Measurements from ENCODE around the gene TNFRSF19. TPM values are rescaled to one million over a fixed set of nuclear protein-coding genes. Genes with fewer than 3 reads are reported as not detected.
A peak's percentile ranks its signal among the peaks of the same experiment; 100 is the strongest.
"Not testable (repeated sequence)": the region's sequence is repeated elsewhere in the genome, so short reads cannot be mapped to it uniquely, and the experiment has no call there.

The TNFRSF19 gene
- total RNA-seq, 2 experiments from 2014 or later = 0.08 to 0.10 TPM

- POLR2A ChIA-PET = no interaction called here
- DNase-seq = peak; percentile 77
- Mint-ChIP-seq H3K9me3 (no peaks in the 10 kb centered on the region), H3K36me3 (ENCODE audit: low read depth) (no peaks in the 10 kb centered on the region), H3K27ac (peak overlapping the region; percentile 78), H3K27me3 (peaks cover 41% of the 10 kb centered on the region), H3K4me3 (peak overlapping the region; percentile 71), H3K4me1 (peaks cover 20% of the 10 kb centered on the region)
- CTCF ChIA-PET = interaction anchor here (1.0 to 1.1 kb wide), 2 partner anchors 10 to 14 kb away, joined by 3 to 4 read pairs; no protein-coding TSS in a partner anchor
Measured at GRCh38 chr13:23578411-23579071, 8.3 kb downstream of the TNFRSF19 start.

- ChIA-PET POLR2A (no interaction called here), CTCF (interaction anchor here (1.0 kb wide), 1 partner anchor 15 kb away, joined by 4 read pairs; no protein-coding TSS in a partner anchor)
- no peaks in the 10 kb centered on the region for H3K9me3 Mint-ChIP-seq
- peaks cover 45% of the 10 kb centered on the region for H3K27me3 Mint-ChIP-seq
- H3K27ac Mint-ChIP-seq = peak overlapping the region; percentile 78
- no peaks in the 10 kb centered on the region for H3K36me3 Mint-ChIP-seq (ENCODE audit: low read depth)
- peak; percentile 92 for DNase-seq
- peaks cover 20% of the 10 kb centered on the region for H3K4me1 Mint-ChIP-seq
- peak overlapping the region; percentile 71 for H3K4me3 Mint-ChIP-seq
Measured at GRCh38 chr13:23579072-23579895, 9.1 kb downstream of the TNFRSF19 start.

- Mint-ChIP-seq H3K27ac (no peak overlapping the region), H3K4me1 (peaks cover 20% of the 10 kb centered on the region), H3K36me3 (ENCODE audit: low read depth) (no peaks in the 10 kb centered on the region), H3K27me3 (peaks cover 45% of the 10 kb centered on the region), H3K4me3 (peak overlapping the region; percentile 66), H3K9me3 (no peaks in the 10 kb centered on the region)
- DNase-seq = no peak
- ChIA-PET POLR2A (no interaction called here), CTCF (no interaction called here)
Measured at GRCh38 chr13:23579896-23580683, 9.9 kb downstream of the TNFRSF19 start.

- no peaks in the 10 kb centered on the region for H3K9me3 Mint-ChIP-seq
- CTCF ChIA-PET = no interaction called here
- DNase-seq = no peak
- peaks cover 20% of the 10 kb centered on the region for H3K4me1 Mint-ChIP-seq
- H3K4me3 Mint-ChIP-seq = peak overlapping the region; percentile 66
- H3K27me3 Mint-ChIP-seq = peaks cover 46% of the 10 kb centered on the region
- H3K27ac Mint-ChIP-seq = no peak overlapping the region
- no peaks in the 10 kb centered on the region for H3K36me3 Mint-ChIP-seq (ENCODE audit: low read depth)
- POLR2A ChIA-PET = no interaction called here
Measured at GRCh38 chr13:23580684-23581060, 10.5 kb downstream of the TNFRSF19 start.

- H3K36me3 Mint-ChIP-seq (ENCODE audit: low read depth) = no peaks in the 10 kb centered on the region
- H3K27ac Mint-ChIP-seq = no peak overlapping the region
- DNase-seq = no peak
- POLR2A ChIA-PET = no interaction called here
- no peaks in the 10 kb centered on the region for H3K9me3 Mint-ChIP-seq
- CTCF ChIA-PET = no interaction called here
- peaks cover 53% of the 10 kb centered on the region for H3K27me3 Mint-ChIP-seq
- no peak overlapping the region for H3K4me3 Mint-ChIP-seq
- H3K4me1 Mint-ChIP-seq = peaks cover 9% of the 10 kb centered on the region
Measured at GRCh38 chr13:23583491-23583890, 13.3 kb downstream of the TNFRSF19 start.

GRCh38 chr13:23584275-23584674 lies 14.1 kb downstream of the TNFRSF19 start:
- peaks cover 58% of the 10 kb centered on the region for H3K27me3 Mint-ChIP-seq
- H3K4me1 Mint-ChIP-seq = peaks cover 8% of the 10 kb centered on the region
- CTCF ChIA-PET = no interaction called here
- no peak overlapping the region for H3K4me3 Mint-ChIP-seq
- POLR2A ChIA-PET = no interaction called here
- H3K36me3 Mint-ChIP-seq (ENCODE audit: low read depth) = no peaks in the 10 kb centered on the region
- H3K27ac Mint-ChIP-seq = no peak overlapping the region
- no peak for DNase-seq
- H3K9me3 Mint-ChIP-seq = no peaks in the 10 kb centered on the region

- Mint-ChIP-seq H3K27ac (no peak overlapping the region), H3K36me3 (ENCODE audit: low read depth) (no peaks in the 10 kb centered on the region), H3K9me3 (no peaks in the 10 kb centered on the region), H3K4me1 (no peaks in the 10 kb centered on the region), H3K27me3 (peaks cover 49% of the 10 kb centered on the region), H3K4me3 (no peak overlapping the region)
- CTCF ChIA-PET = interaction anchor here (0.8 kb wide), 1 partner anchor 201 kb away, joined by 4 read pairs; no protein-coding TSS in a partner anchor
- DNase-seq = no peak
- POLR2A ChIA-PET = no interaction called here
Measured at GRCh38 chr13:23586336-23586735, 16.1 kb downstream of the TNFRSF19 start.

- no peak overlapping the region for H3K27ac Mint-ChIP-seq
- H3K27me3 Mint-ChIP-seq = peaks cover 34% of the 10 kb centered on the region
- no peak for DNase-seq
- ChIA-PET CTCF (no interaction called here), POLR2A (no interaction called here)
- H3K36me3 Mint-ChIP-seq (ENCODE audit: low read depth) = no peaks in the 10 kb centered on the region
- H3K9me3 Mint-ChIP-seq = no peaks in the 10 kb centered on the region
- H3K4me3 Mint-ChIP-seq = no peak overlapping the region
- peaks cover 3% of the 10 kb centered on the region for H3K4me1 Mint-ChIP-seq
Measured at GRCh38 chr13:23588666-23589065, 18.5 kb downstream of the TNFRSF19 start.

- POLR2A ChIA-PET = no interaction called here
Measured at GRCh38 chr13:23592596-23592995, 22.4 kb downstream of the TNFRSF19 start.

GRCh38 chr13:23593148-23593547 lies 22.9 kb downstream of the TNFRSF19 start:
- H3K36me3 Mint-ChIP-seq (ENCODE audit: low read depth) = no peaks in the 10 kb centered on the region
- POLR2A ChIA-PET = no interaction called here
- no peak overlapping the region for H3K27ac Mint-ChIP-seq
- DNase-seq = no peak
- H3K9me3 Mint-ChIP-seq = no peaks in the 10 kb centered on the region
- H3K4me3 Mint-ChIP-seq = no peak overlapping the region
- peaks cover 3% of the 10 kb centered on the region for H3K4me1 Mint-ChIP-seq
- CTCF ChIA-PET = no interaction called here
- H3K27me3 Mint-ChIP-seq = peaks cover 41% of the 10 kb centered on the region

More at GRCh38 chr13:23592596-23592995, 22.4 kb downstream of the TNFRSF19 start:
- no peak overlapping the region for H3K4me3 Mint-ChIP-seq
- no peaks in the 10 kb centered on the region for H3K9me3 Mint-ChIP-seq
- DNase-seq = no peak
- peaks cover 3% of the 10 kb centered on the region for H3K4me1 Mint-ChIP-seq
- no peaks in the 10 kb centered on the region for H3K36me3 Mint-ChIP-seq (ENCODE audit: low read depth)
- no peak overlapping the region for H3K27ac Mint-ChIP-seq
- H3K27me3 Mint-ChIP-seq = peaks cover 38% of the 10 kb centered on the region
- CTCF ChIA-PET = no interaction called here

GRCh38 chr13:23594290-23594689 lies 24.1 kb downstream of the TNFRSF19 start:
- CTCF ChIA-PET; H3K4me3 Mint-ChIP-seq; H3K27ac Mint-ChIP-seq; H3K9me3 Mint-ChIP-seq; POLR2A ChIA-PET; H3K36me3 Mint-ChIP-seq (ENCODE audit: low read depth); DNase-seq; H3K4me1 Mint-ChIP-seq: not testable (repeated sequence)
- H3K27me3 Mint-ChIP-seq = peaks cover 38% of the 10 kb centered on the region

- Mint-ChIP-seq H3K27ac (no peak overlapping the region), H3K27me3 (peaks cover 44% of the 10 kb centered on the region), H3K4me3 (no peak overlapping the region), H3K9me3 (no peaks in the 10 kb centered on the region), H3K36me3 (ENCODE audit: low read depth) (no peaks in the 10 kb centered on the region), H3K4me1 (no peaks in the 10 kb centered on the region)
- DNase-seq = no peak
- POLR2A ChIA-PET = no interaction called here
- CTCF ChIA-PET = no interaction called here
Measured at GRCh38 chr13:23598369-23598768, 28.2 kb downstream of the TNFRSF19 start.
